OCI-LY3 (cell line): ENCODE data around the gene ABTB2.

Source experiments
- H2AFZ ChIP-seq: fragments of 200-600, 300-600 bp; shearing (Covaris generic); 2 replicates; pipeline ENCODE4 v1.6.0; 2014; ENCODE audit warnings: antibody characterized with exemption, low read depth, low read length
- H3K27ac ChIP-seq: fragments of 200-600, 300-600 bp; sonication (generic); 2 replicates; pipeline ENCODE4 v1.5.1; 2014; ENCODE audit warnings: mild to moderate bottlenecking, low read length, moderate library complexity, mixed read lengths
- H3K27me3 ChIP-seq: fragments of 200-600, 300-600 bp; sonication (generic); 2 replicates; pipeline ENCODE4 v1.6.1; 2014; ENCODE audit warnings: low read depth, low read length, mixed read lengths
- H3K36me3 ChIP-seq: fragments of 200-600, 300-600 bp; sonication (generic); replicated peaks from 2 replicates; pipeline ENCODE3; 2014; ENCODE audit warnings: low read depth, low read length, mixed read lengths
- H3K4me1 ChIP-seq: fragments of 300-600, 200-600 bp; sonication (generic); 2 replicates; pipeline ENCODE4 v1.6.1; 2014; ENCODE audit warnings: low read length, mixed read lengths
- H3K4me2 ChIP-seq: fragments of 200-600, 300-600 bp; sonication (generic); 2 replicates; pipeline ENCODE4 v1.6.1; 2014; ENCODE audit warnings: low read length, mixed read lengths
- H3K4me3 ChIP-seq: fragments of 300-600, 200-600 bp; sonication (generic); 2 replicates; pipeline ENCODE4 v1.5.1; 2014; ENCODE audit warnings: antibody characterized with exemption, mild to moderate bottlenecking, low read length, moderate library complexity
- H3K79me2 ChIP-seq: fragments of 300-600, 200-600 bp; shearing (Covaris generic); 2 replicates; pipeline ENCODE4 v1.6.1; 2014; ENCODE audit warnings: mild to moderate bottlenecking, low read length, mixed read lengths
- H3K9ac ChIP-seq: fragments of 300-600, 200-600 bp; shearing (Covaris generic); 2 replicates; pipeline ENCODE4 v1.6.0; 2014; ENCODE audit warnings: mild to moderate bottlenecking, low read length, moderate library complexity
- H3K9me3 ChIP-seq: fragments of 200-600, 300-600 bp; shearing (Covaris generic); 2 replicates; pipeline ENCODE4 v1.6.1; 2014; ENCODE audit warnings: low read length, mixed read lengths; ENCODE audit not compliant: insufficient read depth
- H4K20me1 ChIP-seq: fragments of 200-600, 300-600 bp; sonication (generic); 2 replicates; pipeline ENCODE4 v1.6.1; 2016; ENCODE audit warnings: low read length, mixed read lengths; ENCODE audit not compliant: insufficient read depth
- EZH2phosphoT487 ChIP-seq: fragments of 200-600 bp; shearing (Covaris generic); IDR thresholded peaks from 2 replicates; pipeline ENCODE4 v1.6.1; 2018; ENCODE audit warnings: antibody characterized with exemption, mixed run types, low read depth
- TF ChIP-seq, protein P1 (sequence below): fragments of 200-600, 300-600 bp; sonication (generic); IDR thresholded peaks from 2 replicates; pipeline ENCODE4 v1.5.1; 2014; ENCODE audit warnings: antibody characterized with exemption, low read length, low read depth

Gene ABTB2

GRCh38 chr11:34358258-34358727 is 483 bp upstream of the ABTB2 start:
- peaks cover 32% of the 10 kb centered on the region for H3K4me1 ChIP-seq
- H2AFZ ChIP-seq = peak overlapping the region; percentile 66
- peak overlapping the region; percentile 82 for H3K4me3 ChIP-seq
- no peaks in the 10 kb centered on the region for H3K36me3 ChIP-seq
- H3K9ac ChIP-seq = peak overlapping the region; percentile 76
- H4K20me1 ChIP-seq = peaks cover 27% of the 10 kb centered on the region
- peak overlapping the region; percentile 86 for H3K4me2 ChIP-seq
- H3K27me3 ChIP-seq = peaks cover 19% of the 10 kb centered on the region
- TF ChIP-seq, protein P1, sequence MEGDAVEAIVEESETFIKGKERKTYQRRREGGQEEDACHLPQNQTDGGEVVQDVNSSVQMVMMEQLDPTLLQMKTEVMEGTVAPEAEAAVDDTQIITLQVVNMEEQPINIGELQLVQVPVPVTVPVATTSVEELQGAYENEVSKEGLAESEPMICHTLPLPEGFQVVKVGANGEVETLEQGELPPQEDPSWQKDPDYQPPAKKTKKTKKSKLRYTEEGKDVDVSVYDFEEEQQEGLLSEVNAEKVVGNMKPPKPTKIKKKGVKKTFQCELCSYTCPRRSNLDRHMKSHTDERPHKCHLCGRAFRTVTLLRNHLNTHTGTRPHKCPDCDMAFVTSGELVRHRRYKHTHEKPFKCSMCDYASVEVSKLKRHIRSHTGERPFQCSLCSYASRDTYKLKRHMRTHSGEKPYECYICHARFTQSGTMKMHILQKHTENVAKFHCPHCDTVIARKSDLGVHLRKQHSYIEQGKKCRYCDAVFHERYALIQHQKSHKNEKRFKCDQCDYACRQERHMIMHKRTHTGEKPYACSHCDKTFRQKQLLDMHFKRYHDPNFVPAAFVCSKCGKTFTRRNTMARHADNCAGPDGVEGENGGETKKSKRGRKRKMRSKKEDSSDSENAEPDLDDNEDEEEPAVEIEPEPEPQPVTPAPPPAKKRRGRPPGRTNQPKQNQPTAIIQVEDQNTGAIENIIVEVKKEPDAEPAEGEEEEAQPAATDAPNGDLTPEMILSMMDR = no peak
- no peak for TF ChIP-seq EZH2phosphoT487
- H3K27ac ChIP-seq = peak overlapping the region; percentile 68
- H3K79me2 ChIP-seq = peaks cover 42% of the 10 kb centered on the region
- H3K9me3 ChIP-seq = no peaks in the 10 kb centered on the region

DNA sequence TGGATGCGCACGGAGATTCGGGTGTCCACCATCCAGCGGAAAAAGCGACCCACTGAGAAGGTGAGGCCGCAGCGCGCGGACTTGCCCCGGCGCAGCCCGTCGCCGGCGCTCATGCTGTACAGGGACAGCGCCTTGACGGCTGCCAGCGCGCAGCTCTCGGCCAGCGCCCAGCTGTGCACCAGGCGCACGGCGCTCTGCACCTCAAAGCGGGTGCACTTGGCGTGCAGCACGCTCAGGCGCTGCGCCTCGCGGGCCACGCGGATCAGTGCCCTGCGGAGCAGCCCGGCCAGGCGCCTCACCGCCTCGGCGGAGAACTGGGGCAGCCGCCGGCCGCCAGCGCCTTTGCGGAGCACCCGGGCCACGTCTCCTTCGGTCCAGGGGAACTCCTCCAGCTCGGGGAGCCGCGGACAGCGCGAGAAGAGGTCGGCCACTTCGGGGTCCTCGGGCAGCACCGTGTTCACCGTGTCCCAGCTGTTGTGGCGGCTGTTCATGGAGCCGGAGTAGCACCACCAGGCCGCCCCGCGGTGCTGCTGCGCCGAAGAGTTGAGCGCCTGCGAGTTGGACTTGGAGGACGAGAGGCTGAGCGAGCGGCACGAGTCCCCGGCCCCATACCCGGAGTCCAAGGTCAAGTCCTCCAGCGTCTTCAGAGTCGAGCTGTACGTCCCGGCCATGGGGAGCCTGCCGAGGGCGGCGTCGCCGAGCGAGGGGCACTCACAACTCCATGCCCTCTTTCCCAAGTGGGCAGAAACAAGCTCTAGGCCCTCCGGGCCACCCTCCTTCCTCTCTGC is 703 bp downstream of the ABTB2 start:
- H3K9ac ChIP-seq = peak overlapping the region; percentile 53
- H3K4me2 ChIP-seq = peak overlapping the region; percentile 78
- no peaks in the 10 kb centered on the region for H3K9me3 ChIP-seq
- H3K27ac ChIP-seq = no peak overlapping the region
- H4K20me1 ChIP-seq = peaks cover 38% of the 10 kb centered on the region
- peaks cover 19% of the 10 kb centered on the region for H3K27me3 ChIP-seq
- H2AFZ ChIP-seq = no peak overlapping the region
- H3K36me3 ChIP-seq = no peaks in the 10 kb centered on the region
- peaks cover 53% of the 10 kb centered on the region for H3K79me2 ChIP-seq
- H3K4me3 ChIP-seq = peak overlapping the region; percentile 81
- TF ChIP-seq, protein P1 = no peak
- TF ChIP-seq EZH2phosphoT487 = no peak
- peaks cover 44% of the 10 kb centered on the region for H3K4me1 ChIP-seq

DNA sequence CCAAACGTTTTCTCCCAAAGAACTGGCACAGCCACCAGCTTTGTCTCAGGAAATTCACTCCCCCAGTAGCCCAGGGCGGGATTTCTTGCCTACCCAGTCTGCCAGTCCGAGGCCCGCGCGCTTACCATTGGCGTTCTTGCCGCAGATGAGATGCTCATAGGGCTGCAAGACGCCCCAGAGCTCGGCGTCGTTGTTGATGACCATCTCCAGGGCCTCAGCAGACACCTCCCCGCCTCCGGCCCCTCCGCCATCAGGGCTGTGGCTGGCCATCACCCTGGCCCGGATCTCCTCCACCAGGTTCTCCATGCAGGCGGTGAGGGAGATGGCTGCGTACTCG is 1.3 kb downstream of the ABTB2 start:
- H4K20me1 ChIP-seq = peaks cover 38% of the 10 kb centered on the region
- no peaks in the 10 kb centered on the region for H3K9me3 ChIP-seq
- peak overlapping the region; percentile 53 for H3K9ac ChIP-seq
- no peak for TF ChIP-seq EZH2phosphoT487
- TF ChIP-seq, protein P1 = no peak
- H3K4me1 ChIP-seq = peaks cover 49% of the 10 kb centered on the region
- peak overlapping the region; percentile 81 for H3K4me3 ChIP-seq
- peak overlapping the region; percentile 78 for H3K4me2 ChIP-seq
- no peak overlapping the region for H2AFZ ChIP-seq
- no peak overlapping the region for H3K27ac ChIP-seq
- H3K36me3 ChIP-seq = no peaks in the 10 kb centered on the region
- peaks cover 54% of the 10 kb centered on the region for H3K79me2 ChIP-seq
- H3K27me3 ChIP-seq = peaks cover 15% of the 10 kb centered on the region

- Histone ChIP-seq H3K9ac (peak overlapping the region; percentile 53), H3K9me3 (no peaks in the 10 kb centered on the region), H4K20me1 (peaks cover 42% of the 10 kb centered on the region), H3K79me2 (peaks cover 58% of the 10 kb centered on the region), H3K27ac (no peak overlapping the region), H3K27me3 (peaks cover 11% of the 10 kb centered on the region), H2AFZ (no peak overlapping the region), H3K4me2 (peak overlapping the region; percentile 78), H3K4me3 (peak overlapping the region; percentile 81), H3K36me3 (no peaks in the 10 kb centered on the region), H3K4me1 (peaks cover 53% of the 10 kb centered on the region)
- TF ChIP-seq EZH2phosphoT487 = no peak
- TF ChIP-seq, protein P1 = peak; percentile 32; the same call in 1 of the 2 replicates
These were observed 1.7 kb downstream of the ABTB2 start for GRCh38 chr11:34356130-34356529.
